HFF-Myc (cell line): Measurements from ENCODE around the gene SRSF6.
"Not testable (repeated sequence)": the region's sequence is repeated elsewhere in the genome, so short reads cannot be mapped to it uniquely, and the experiment has no call there.

Source experiments
- DNase-seq: peaks from one replicate; pipeline ENCODE4 v3.0.0-alpha.2; 2011; ENCODE audit warnings: low read depth; ENCODE audit errors: extremely low read depth
- H3K4me3 ChIP-seq: replicated peaks from 2 replicates; pipeline ENCODE4 v1.5.1; 2011; ENCODE audit warnings: low read depth, mild to moderate bottlenecking, control low read depth, low read length
- TF ChIP-seq, protein P1 (sequence below): IDR thresholded peaks from 2 replicates; pipeline ENCODE4 v1.5.1; 2012; ENCODE audit warnings: mild to moderate bottlenecking, low read depth, low read length, control low read depth; ENCODE audit errors: missing control alignments

Gene SRSF6

GRCh38 chr20:43457640-43458421, at the start of gene SRSF6:
Gene SRSF6, plus strand, starts transcription at chr20:43457896. Its CDS starts 138 bp downstream, at chr20:43458034.
- H3K4me3 ChIP-seq, result peak within 1 kb of the TSS; percentile 81
- TF ChIP-seq, protein P1, sequence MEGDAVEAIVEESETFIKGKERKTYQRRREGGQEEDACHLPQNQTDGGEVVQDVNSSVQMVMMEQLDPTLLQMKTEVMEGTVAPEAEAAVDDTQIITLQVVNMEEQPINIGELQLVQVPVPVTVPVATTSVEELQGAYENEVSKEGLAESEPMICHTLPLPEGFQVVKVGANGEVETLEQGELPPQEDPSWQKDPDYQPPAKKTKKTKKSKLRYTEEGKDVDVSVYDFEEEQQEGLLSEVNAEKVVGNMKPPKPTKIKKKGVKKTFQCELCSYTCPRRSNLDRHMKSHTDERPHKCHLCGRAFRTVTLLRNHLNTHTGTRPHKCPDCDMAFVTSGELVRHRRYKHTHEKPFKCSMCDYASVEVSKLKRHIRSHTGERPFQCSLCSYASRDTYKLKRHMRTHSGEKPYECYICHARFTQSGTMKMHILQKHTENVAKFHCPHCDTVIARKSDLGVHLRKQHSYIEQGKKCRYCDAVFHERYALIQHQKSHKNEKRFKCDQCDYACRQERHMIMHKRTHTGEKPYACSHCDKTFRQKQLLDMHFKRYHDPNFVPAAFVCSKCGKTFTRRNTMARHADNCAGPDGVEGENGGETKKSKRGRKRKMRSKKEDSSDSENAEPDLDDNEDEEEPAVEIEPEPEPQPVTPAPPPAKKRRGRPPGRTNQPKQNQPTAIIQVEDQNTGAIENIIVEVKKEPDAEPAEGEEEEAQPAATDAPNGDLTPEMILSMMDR, result no peak
- DNase-seq, result peak; percentile 22

DNA sequence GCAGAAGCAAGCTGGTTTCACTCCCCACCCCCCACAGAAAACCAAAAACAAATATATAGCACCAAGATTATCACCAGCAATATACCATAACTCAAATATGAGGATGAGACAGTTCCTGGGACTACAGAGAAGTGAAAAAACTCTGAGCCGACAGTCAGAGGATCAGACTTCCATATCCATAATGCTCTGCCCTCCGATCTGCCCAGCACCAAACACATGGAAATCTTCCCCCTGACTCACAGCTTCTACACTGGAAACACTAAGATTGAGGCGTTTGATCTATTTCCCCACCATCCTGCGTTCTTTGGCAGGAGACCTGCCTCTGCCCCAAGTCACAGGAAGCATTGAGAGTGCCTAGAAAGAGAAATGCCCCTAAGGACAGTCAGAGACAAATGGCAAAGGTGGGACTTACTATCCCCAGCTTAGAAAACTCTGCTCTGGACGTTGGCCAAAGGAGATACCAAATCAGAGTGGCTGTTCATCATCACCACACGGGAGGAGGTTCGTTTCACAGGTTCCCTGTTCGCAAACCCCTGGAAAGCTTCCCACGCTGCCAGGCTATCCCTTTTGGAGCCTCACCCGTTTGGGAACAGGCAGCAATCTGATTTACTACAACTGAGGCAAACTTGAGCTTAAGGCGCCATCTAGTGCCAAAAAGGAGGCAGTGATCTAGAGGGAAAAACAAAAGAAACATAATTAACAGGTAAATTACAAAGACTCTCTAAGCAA, 48.7 kb upstream of the SRSF6 start:
- no peak overlapping the region for H3K4me3 ChIP-seq
- TF ChIP-seq, protein P1, result peak; percentile 69
- peak; percentile 19 for DNase-seq

DNA sequence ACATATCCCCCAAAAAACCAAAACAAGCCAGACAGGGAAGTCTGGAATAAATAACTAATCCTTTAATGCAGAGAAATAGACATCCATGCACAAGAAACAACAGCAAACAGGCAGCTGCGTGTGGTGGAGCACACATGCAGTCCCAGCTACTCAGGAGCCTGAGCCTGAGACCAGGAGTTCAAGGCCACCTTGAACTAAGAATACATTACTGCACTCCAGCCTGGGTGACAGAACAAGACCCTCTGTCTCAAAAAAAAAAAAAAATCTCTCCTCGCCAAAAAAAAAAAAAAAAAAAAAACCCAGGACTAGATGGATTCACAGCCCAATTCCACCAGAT, 48.2 kb upstream of the SRSF6 start:
- TF ChIP-seq, protein P1, result no peak
- H3K4me3 ChIP-seq, result no peak overlapping the region
- no peak for DNase-seq

DNA sequence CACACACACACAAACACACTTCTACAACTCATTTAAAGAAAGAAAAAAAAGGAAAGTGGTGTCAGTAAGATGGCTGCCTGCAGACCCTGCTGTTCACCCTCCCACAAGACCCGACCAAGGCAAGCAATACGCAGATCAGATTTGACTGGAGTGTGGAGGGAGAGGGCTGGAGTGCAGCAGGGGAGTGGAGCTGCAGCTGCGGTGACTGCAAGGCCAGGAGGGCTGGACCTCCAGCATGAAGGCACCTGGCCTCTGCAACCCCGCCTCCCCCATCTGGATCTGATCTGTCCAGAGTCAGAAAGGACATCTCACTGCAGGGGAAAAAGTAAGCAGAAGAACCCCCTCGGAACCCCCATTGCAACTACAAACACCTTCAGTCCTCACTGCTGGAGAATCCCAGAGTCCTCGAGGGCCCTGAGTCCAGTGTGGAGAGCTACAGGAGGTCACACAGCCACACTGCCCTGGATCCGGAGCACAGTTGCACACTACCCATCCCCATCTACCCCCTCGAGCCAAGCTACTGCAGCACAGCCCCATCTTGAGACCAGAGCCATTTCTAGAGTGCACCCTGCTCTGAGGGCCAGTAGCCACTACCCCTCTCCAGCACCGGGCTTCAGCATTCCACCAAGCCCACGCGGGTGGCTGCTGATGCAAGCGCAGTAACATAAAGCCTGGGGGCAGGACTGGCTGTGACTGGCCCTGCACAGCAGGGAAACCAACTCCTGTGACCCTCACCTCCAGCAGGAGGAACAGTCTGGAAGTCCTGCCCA, 41.9 kb upstream of the SRSF6 start:
- TF ChIP-seq, protein P1, result no peak
- no peak overlapping the region for H3K4me3 ChIP-seq
- DNase-seq, result no peak

DNA sequence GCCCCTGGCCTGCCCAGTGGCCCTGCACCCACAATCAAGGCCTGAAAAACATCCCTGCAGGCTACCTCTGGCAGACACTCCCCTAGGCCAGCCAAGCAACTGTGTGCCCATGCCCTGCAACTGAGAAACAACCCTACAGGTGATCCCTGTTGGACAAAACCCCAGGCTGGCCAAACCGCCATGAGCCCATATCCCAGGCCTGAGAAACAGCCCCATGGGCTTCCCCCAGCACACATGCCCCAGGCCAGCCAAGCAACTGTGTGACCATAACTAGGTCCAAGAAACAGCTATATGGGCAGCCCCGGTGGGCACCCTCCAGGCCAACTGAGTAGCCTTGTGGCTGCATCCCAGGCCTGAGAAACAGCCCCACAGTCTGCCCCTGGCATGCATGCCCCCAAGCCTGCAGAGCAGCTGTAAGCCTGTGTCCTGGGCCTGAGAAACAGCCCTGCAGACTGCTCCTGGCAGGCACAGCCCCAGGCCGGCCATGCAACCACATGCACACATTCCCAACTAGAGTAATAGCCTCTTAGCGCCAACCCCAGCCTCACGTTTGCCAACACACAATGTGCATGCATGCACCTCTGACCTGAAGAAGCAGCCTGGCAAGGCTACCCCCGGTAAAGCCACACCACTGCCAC, 41.0 kb upstream of the SRSF6 start:
- H3K4me3 ChIP-seq, result no peak overlapping the region
- TF ChIP-seq, protein P1, result no peak
- no peak for DNase-seq

- H3K4me3 ChIP-seq, result no peak overlapping the region
- DNase-seq, result no peak
- TF ChIP-seq, protein P1, result no peak
These were observed 37.5 kb upstream of the SRSF6 start for GRCh38 chr20:43420192-43420591.

DNA sequence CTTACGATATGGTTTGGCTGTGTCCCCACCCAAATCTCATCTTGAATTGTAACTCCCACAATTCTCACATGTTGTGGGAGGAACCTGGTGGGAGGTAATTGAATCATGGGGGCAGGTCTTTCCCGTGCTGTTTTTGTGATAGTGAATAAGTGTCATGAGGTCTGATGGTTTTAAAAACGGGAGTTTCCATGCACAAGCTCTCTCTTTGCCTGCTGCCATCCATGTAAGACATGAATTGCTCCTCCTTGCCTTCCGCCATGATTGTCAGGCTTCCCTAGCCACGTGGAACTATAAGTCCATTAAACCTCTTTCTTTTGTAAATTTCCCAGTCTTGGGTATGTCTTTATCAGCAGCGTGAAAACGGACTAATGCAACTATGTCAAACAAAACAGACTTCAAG, 36.8 kb upstream of the SRSF6 start:
- not testable (repeated sequence) for H3K4me3 ChIP-seq, DNase-seq
